Mucosa of descending colon (tissue), 3 donors: ENCODE measurements around the gene CAB39. TPM values are rescaled to one million over a fixed set of nuclear protein-coding genes. Genes with fewer than 3 reads are reported as not detected.
"Not testable (repeated sequence)": the region's sequence is repeated elsewhere in the genome, so short reads cannot be mapped to it uniquely, and the experiment has no call there.

Experiments
- ATAC-seq: fragments of 200-7000 bp; cut with Tn5 transposase; one replicate; pipeline ENCODE4 v1.9.1; 2020; ENCODE audit warnings: mild to moderate bottlenecking, moderate library complexity
- DNase-seq, 3 donors: peaks; one replicate each; pipeline ENCODE4 v3.0.0-alpha.2; 2020
- H3K36me3 ChIP-seq: fragments of 200-600 bp; one replicate; pipeline ENCODE4 v1.8.0; 2021; ENCODE audit warnings: low read depth, mild to moderate bottlenecking
- H3K4me1 ChIP-seq: fragments of 200-600 bp; one replicate; pipeline ENCODE4 v1.8.0; 2021; ENCODE audit warnings: low read depth, mild to moderate bottlenecking
- H3K4me3 ChIP-seq: fragments of 200-600 bp; one replicate; pipeline ENCODE4 v1.8.0; 2021; ENCODE audit warnings: mild to moderate bottlenecking
- H3K9me3 ChIP-seq: fragments of 200-600 bp; one replicate; pipeline ENCODE4 v1.8.0; 2021; ENCODE audit warnings: mild to moderate bottlenecking
- CTCF ChIP-seq: fragments of 200-600 bp; IDR thresholded peaks from one replicate; pipeline ENCODE4 v1.8.0; 2022; ENCODE audit warnings: antibody characterized with exemption, mild to moderate bottlenecking
- intact Hi-C, 2 donors: fragments of 100-400 bp; cut with DNase I in 1 of 2; cut with micrococcal nuclease in 1 of 2; formaldehyde crosslinking; loops; one replicate each; pipeline versions ENCODE4 v1.11.0 to v1.11.1; 2022; cut with DNase I, micrococcal nuclease
- total RNA-seq, 3 donors: library from RNA; stranded (reverse); fragmentation: NEBNext Ultra II Directional in 2 of 3; extraction: Animal tissue kit (Norgen Biotek cat#: 25700) in 2 of 3; gene quantifications; one replicate each; pipeline versions ENCODE4 v1.2.1 to v1.2.4, GENCODE V29; 2021 to 2023
- donor health status: DM: no; HTN: no; CAD: no; lungs with moderate emphysema.
- donor health status: DM: no; HTN: no; CAD: no.
- donor health status: DM: no; HTN: yes; CAD: no.

Gene CAB39
- total RNA-seq, 3 donors from 2014 or later: 112 to 155 (median 115) TPM

- intact Hi-C loops: no loop called here
- Histone ChIP-seq H3K4me3 (no peak overlapping the region), H3K4me1 (no peaks in the 10 kb centered on the region), H3K9me3 (no peaks in the 10 kb centered on the region), H3K36me3 (no peaks in the 10 kb centered on the region)
- ATAC-seq (no peak), DNase-seq (no peak)
- TF ChIP-seq CTCF: no peak
Measured at GRCh38 chr2:230697676-230698075, 15.0 kb upstream of the CAB39 start.

GRCh38 chr2:230698753-230699152 lies 13.9 kb upstream of the CAB39 start:
- H3K4me1 ChIP-seq, intact Hi-C loops, H3K36me3 ChIP-seq, ATAC-seq, H3K4me3 ChIP-seq, DNase-seq, H3K9me3 ChIP-seq: not testable (repeated sequence)

- Histone ChIP-seq H3K4me1 (no peaks in the 10 kb centered on the region), H3K4me3 (no peak overlapping the region), H3K36me3 (no peaks in the 10 kb centered on the region), H3K9me3 (no peaks in the 10 kb centered on the region)
- no peak for ATAC-seq
- no peak for TF ChIP-seq CTCF
- DNase-seq: no peak
- intact Hi-C loops: no loop called here
Measured at GRCh38 chr2:230700447-230700846, 12.2 kb upstream of the CAB39 start.

- H3K36me3 ChIP-seq: no peaks in the 10 kb centered on the region
- no peak overlapping the region for H3K4me3 ChIP-seq
- no peaks in the 10 kb centered on the region for H3K4me1 ChIP-seq
- no peak for TF ChIP-seq CTCF
- DNase-seq (no peak), ATAC-seq (no peak)
- H3K9me3 ChIP-seq: no peaks in the 10 kb centered on the region
- intact Hi-C loops: no loop called here
Measured at GRCh38 chr2:230701308-230701707, 11.3 kb upstream of the CAB39 start.

- peaks cover 11% of the 10 kb centered on the region for H3K4me1 ChIP-seq
- H3K9me3 ChIP-seq, intact Hi-C loops, H3K36me3 ChIP-seq, H3K4me3 ChIP-seq, ATAC-seq, DNase-seq: not testable (repeated sequence)
Measured at GRCh38 chr2:230702457-230702856, 10.2 kb upstream of the CAB39 start.

GRCh38 chr2:230703514-230703913 lies 9.1 kb upstream of the CAB39 start:
- intact Hi-C loops: no loop called here
- ATAC-seq (no peak), DNase-seq (no peak)
- Histone ChIP-seq H3K4me1 (peaks cover 15% of the 10 kb centered on the region), H3K36me3 (no peaks in the 10 kb centered on the region), H3K9me3 (no peaks in the 10 kb centered on the region), H3K4me3 (no peak overlapping the region)
- no peak for TF ChIP-seq CTCF

GRCh38 chr2:230706053-230706521 lies 6.6 kb upstream of the CAB39 start:
- intact Hi-C loops: no loop called here
- Histone ChIP-seq H3K4me3 (no peak overlapping the region), H3K9me3 (no peaks in the 10 kb centered on the region), H3K4me1 (peaks cover 15% of the 10 kb centered on the region), H3K36me3 (no peaks in the 10 kb centered on the region)
- ATAC-seq: peak; percentile 93
- peak; percentile 64 to 78 (median 65) for DNase-seq
- no peak for TF ChIP-seq CTCF
